ENCODE results near the gene OTC. TPM values are rescaled to one million over a fixed set of nuclear protein-coding genes. Genes with fewer than 3 reads are reported as not detected.

The OTC gene
- polyA plus RNA-seq, 1 experiment = not detected

- H3K27me3 ChIP-seq (ENCODE audit: control insufficient read depth, insufficient read depth, low read length) = no peaks in the 10 kb centered on the region
- CTCF ChIA-PET = interaction anchor here (0.9 kb wide), 1 partner anchor 131 kb away, joined by 3 read pairs; no protein-coding TSS in a partner anchor
- POLR2A ChIA-PET = no interaction called here
- no peak overlapping the region for H3K4me3 ChIP-seq (ENCODE audit: low read depth, low read length)
- H3K36me3 ChIP-seq (ENCODE audit: control insufficient read depth, insufficient read depth, low read length) = no peaks in the 10 kb centered on the region
- no peak for TF ChIP-seq CTCF (IDR thresholded peaks at IDR 0.05; ENCODE audit: insufficient read depth, low read depth, low read length)
- DNase-seq (ENCODE audit: low read depth) = no peak
Measured at GRCh38 chrX:38368774-38369173, 16.4 kb downstream of the OTC start.

- POLR2A ChIA-PET = no interaction called here
- no peak for DNase-seq (ENCODE audit: low read depth)
- Histone ChIP-seq H3K27me3 (ENCODE audit: control insufficient read depth, insufficient read depth, low read length) (no peaks in the 10 kb centered on the region), H3K4me3 (ENCODE audit: low read depth, low read length) (no peak overlapping the region), H3K36me3 (ENCODE audit: control insufficient read depth, insufficient read depth, low read length) (no peaks in the 10 kb centered on the region)
- CTCF ChIA-PET = no interaction called here
- TF ChIP-seq CTCF (IDR thresholded peaks at IDR 0.05; ENCODE audit: insufficient read depth, low read depth, low read length) = no peak
Measured at GRCh38 chrX:38371641-38372040, 19.2 kb downstream of the OTC start.

- DNase-seq (ENCODE audit: low read depth) = no peak
- POLR2A ChIA-PET = no interaction called here
- Histone ChIP-seq H3K27me3 (ENCODE audit: control insufficient read depth, insufficient read depth, low read length) (no peaks in the 10 kb centered on the region), H3K36me3 (ENCODE audit: control insufficient read depth, insufficient read depth, low read length) (no peaks in the 10 kb centered on the region), H3K4me3 (ENCODE audit: low read depth, low read length) (no peak overlapping the region)
- TF ChIP-seq CTCF (IDR thresholded peaks at IDR 0.05; ENCODE audit: insufficient read depth, low read depth, low read length) = no peak
- CTCF ChIA-PET = interaction anchor here (0.6 kb wide), 1 partner anchor 1786 kb away, joined by 3 read pairs; no protein-coding TSS in a partner anchor
Measured at GRCh38 chrX:38374431-38374830, 22.0 kb downstream of the OTC start.

GRCh38 chrX:38375891-38376290, 23.5 kb downstream of the OTC start:
- no peaks in the 10 kb centered on the region for H3K27me3 ChIP-seq (ENCODE audit: control insufficient read depth, insufficient read depth, low read length)
- no peak for DNase-seq (ENCODE audit: low read depth)
- POLR2A ChIA-PET = no interaction called here
- CTCF ChIA-PET = no interaction called here
- TF ChIP-seq CTCF (IDR thresholded peaks at IDR 0.05; ENCODE audit: insufficient read depth, low read depth, low read length) = peak; percentile 46
- no peak overlapping the region for H3K4me3 ChIP-seq (ENCODE audit: low read depth, low read length)
- no peaks in the 10 kb centered on the region for H3K36me3 ChIP-seq (ENCODE audit: control insufficient read depth, insufficient read depth, low read length)

GRCh38 chrX:38376747-38377146, 24.3 kb downstream of the OTC start:
- CTCF ChIA-PET = no interaction called here
- Histone ChIP-seq H3K4me3 (ENCODE audit: low read depth, low read length) (no peak overlapping the region), H3K36me3 (ENCODE audit: control insufficient read depth, insufficient read depth, low read length) (no peaks in the 10 kb centered on the region), H3K27me3 (ENCODE audit: control insufficient read depth, insufficient read depth, low read length) (no peaks in the 10 kb centered on the region)
- no peak for TF ChIP-seq CTCF (IDR thresholded peaks at IDR 0.05; ENCODE audit: insufficient read depth, low read depth, low read length)
- no peak for DNase-seq (ENCODE audit: low read depth)
- POLR2A ChIA-PET = no interaction called here

All from BJ (cell line).